M059J (cell line): ENCODE results near the gene HSPBP1. TPM values are rescaled to one million over a fixed set of nuclear protein-coding genes. Genes with fewer than 3 reads are reported as not detected.

Source experiments
- DNase-seq: peaks from one replicate; pipeline ENCODE4 v3.0.0-alpha.2; 2012; ENCODE audit warnings: low read depth
- total RNA-seq: library from RNA; depleted of rRNA; stranded (reverse); fragments of >200 nt; shearing (Covaris generic); gene quantifications from 2 replicates; pipeline ENCODE4 v1.2.3, GENCODE V29; 2014

The HSPBP1 gene
- total RNA-seq, 1 experiment from 2014 or later, result 37.2 TPM

- peak; percentile 51 for DNase-seq
These were observed 25.6 kb upstream of the HSPBP1 start for GRCh38 chr19:55305491-55305890.

DNA sequence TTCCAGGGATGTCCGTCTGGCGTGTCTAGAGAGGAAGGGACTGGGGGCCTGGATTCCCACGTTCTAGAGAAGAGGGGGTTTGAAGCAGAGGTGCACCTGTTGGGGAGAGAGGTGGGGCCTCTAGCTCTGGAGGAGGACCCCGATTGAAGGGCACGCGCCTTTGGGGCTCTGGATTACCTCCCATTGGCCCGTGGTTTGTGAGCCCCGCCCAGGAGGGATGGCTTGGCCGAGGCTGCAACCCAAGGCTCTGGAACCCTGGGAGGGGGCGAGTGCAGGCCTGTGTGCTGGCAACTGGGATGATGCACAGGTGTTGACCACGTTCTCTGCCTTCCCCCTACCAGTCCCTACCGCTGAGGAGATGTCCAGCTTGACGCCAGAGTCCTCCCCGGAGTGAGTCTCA, 25.1 kb upstream of the HSPBP1 start:
- DNase-seq, result no peak

DNA sequence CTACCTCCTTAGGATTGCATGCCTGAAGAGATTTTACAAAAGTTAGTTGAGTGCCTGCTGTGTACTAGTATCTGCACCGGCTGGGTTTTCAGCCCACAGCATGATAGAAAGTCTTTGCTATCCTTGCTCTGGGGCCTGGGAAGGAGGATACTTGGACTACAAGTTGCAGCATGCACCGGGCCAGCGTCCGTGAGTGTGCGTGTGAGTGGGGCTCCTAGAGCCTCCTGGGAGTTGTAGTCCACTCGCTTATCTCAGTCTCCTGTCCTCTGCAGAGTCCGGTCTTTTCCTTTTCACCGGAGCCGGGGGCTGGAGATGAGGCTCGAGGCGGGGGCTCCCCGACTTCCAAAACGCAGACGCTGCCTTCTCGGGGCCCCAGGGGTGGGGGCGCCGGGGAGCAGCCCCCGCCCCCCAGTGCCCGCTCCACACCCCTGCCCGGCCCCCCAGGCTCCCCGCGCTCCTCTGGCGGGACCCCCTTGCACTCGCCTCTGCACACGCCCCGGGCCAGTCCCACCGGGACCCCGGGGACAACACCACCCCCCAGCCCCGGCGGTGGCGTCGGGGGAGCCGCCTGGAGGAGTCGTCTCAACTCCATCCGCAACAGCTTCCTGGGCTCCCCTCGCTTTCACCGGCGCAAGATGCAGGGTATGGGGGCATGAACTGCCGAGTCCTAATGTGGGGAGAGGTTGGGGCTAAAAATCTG, 24.5 kb upstream of the HSPBP1 start:
- peak; percentile 54 for DNase-seq

GRCh38 chr19:55303477-55303876, 23.6 kb upstream of the HSPBP1 start:
- DNase-seq, result no peak

DNA sequence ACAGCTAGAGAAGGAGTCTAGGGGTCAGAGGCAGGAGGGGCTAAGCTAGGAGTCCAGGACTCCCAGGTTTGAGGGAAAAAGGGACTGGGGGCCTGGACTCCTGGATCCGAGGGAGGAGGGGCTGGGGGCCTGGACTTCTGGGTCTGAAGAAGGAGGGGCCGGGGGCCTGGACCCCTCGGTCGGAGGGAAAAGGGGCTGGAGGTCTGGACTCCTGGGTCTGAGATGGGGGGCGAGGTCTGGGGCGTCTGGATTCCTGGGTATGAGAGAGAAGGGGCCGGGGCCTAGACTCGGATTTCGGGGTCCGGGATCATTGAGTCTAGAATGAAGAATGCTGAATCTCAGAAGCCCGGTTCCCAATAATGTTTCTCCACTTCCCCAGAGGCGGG, 22.4 kb upstream of the HSPBP1 start:
- DNase-seq, result no peak

- DNase-seq, result peak; percentile 73
These were observed 21.8 kb upstream of the HSPBP1 start for GRCh38 chr19:55301459-55302317.

DNA sequence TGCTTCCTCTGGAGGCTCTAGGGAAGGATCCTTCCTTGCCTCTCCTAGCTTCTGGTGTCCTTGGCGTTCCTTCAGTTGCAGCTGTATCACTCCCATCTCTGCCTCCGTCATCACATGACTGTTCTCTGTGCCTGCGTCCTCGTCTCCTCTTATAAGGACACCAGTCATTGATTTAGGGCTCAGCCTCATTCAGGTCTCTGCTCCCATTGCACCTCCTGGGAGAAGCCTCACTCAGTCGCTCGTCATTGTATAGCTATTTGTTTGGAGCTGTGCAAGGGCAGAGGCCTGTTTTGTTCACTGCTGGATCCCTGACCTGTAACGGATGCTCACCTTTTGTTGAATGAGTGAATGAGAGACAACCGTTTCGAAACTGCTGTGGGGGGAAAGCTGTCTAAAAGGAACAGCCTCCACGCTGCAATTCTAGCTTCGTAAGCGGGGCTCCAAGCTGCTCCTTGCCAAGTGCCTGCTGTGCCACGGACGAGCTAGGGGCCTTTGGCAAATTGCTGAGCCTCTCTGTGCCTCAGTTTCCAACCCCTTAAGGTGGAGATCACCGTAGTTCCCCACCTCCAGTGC, 21.1 kb upstream of the HSPBP1 start:
- DNase-seq, result no peak

DNA sequence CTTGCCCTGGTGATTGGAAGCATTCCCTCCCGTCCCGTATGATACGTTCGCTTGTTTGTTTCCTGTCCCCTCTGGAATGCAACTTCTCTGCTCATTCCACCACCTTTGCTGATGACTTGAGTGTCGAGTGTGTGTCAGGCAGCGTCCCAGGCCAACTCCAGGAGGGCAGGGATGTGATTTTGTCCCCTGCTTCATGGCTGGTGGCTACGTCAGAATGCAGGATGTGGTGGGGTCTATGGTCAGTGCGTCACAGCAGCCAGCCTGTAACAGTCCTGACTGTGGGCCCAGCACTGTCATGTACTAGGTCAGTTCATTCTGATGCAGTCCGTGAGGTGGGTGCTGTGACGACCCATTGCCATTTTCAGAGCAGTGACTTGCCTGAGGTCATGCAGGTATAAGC, 20.1 kb upstream of the HSPBP1 start:
- DNase-seq, result no peak

GRCh38 chr19:55297267-55297666, 17.4 kb upstream of the HSPBP1 start:
- DNase-seq, result no peak

DNA sequence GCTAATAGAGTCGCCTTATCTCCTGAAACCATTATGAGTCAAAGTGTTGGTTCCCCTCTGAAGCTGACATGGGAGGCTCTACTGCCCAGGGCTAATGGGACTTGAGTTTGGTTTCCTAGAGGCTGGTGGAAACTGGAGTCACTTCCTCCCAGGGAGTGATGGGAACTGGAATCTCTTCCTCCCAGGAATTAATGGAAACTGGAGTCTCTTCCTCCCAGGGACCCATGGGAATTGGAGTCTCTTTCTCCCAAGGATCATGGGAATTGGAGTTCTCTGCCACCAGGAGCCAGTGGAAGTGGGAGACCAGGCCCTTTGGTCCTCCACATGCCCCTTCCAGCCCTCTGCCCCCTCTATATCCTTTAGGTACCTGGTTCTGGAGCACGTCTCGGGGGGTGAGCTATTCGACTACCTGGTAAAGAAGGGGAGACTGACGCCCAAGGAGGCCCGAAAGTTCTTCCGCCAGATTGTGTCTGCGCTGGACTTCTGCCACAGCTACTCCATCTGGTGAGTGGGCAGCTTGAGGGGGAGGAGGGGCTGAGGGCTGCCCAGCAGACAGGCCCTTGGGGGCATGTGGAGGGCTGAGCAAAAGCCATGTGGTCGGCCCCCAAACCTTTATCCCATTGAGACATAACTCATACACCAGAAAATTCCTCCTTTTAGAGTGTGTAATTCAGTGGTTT, 9.3 kb upstream of the HSPBP1 start:
- peak; percentile 24 for DNase-seq

DNA sequence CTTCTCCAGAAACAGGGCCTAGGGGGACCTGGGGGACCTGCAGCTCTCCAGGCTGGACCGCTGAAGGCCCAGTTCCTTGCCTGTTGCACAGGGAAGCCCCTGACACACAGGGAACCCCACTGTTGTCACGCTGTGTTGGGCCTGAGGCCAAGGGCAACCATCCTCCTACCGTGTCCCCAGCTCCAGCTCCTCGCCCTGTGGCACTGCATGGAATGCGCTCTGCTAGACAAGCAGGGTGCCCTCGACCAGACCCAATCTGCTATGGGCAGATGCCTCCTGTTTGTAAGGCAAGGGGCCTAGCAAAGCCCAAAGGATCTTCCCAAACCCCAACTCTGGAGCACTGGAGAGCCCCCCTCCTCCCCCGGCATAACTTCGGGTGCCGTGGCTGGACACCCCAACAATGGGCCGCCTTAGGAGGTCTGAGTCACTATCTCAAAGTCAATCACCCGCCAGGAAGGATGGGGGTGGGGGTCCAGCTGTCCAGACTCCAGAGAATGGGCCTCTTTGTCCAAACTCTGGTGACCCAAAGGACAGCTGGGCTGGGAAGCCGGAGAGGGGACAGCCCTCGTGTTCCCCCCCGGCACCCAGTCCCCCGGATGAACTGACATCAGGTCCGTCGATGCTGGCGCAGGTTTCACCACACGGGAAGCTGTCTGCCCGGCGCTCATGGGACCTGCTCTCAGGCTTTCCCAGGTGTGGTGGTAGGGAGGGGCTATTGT, 7.6 kb upstream of the HSPBP1 start:
- DNase-seq, result no peak

DNA sequence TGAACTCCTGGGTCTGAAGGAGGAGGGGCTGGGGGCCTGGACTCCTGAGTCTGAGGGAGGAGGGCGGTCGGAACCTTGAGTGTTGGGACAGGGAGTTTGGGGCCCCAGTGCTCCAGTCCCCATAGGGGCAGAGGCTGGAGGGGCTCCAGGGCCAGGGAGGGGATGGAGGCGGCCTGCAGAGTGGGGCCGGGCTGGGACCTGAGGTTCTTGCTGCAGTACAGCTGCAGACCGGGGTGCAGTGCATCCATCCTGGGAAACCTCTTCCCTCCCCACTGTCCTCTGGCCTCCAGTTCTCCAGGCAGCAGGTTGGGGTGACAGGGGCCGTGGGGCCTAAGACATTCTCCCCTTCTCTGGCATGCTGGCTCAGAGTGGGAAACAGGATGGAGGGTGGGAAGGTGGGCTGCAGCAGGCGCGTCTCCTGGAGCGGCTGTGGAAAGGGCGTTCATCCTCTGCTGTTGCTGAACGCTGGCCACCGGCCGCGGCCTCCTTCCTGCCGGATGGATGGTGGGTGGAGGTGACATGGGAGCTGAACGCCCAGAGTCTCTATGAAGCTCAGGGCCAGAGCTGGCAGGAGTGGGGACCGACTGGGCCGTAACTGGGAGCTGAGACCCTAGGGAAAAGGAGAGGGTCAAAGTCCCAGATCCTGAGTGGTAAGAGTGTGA, 5.5 kb upstream of the HSPBP1 start:
- DNase-seq, result no peak

- no peak for DNase-seq
These were observed 4.6 kb upstream of the HSPBP1 start for GRCh38 chr19:55284405-55285058.

- peak; percentile 48 for DNase-seq
These were observed 3.9 kb upstream of the HSPBP1 start, which contains the start of gene BRSK1 for GRCh38 chr19:55283548-55284377. BRSK1 (plus strand) TSS chr19:55283997; CDS start chr19:55284443, 446 bp downstream.

- no peak for DNase-seq
These were observed 570 bp downstream of the HSPBP1 start for GRCh38 chr19:55279340-55279739.

DNA sequence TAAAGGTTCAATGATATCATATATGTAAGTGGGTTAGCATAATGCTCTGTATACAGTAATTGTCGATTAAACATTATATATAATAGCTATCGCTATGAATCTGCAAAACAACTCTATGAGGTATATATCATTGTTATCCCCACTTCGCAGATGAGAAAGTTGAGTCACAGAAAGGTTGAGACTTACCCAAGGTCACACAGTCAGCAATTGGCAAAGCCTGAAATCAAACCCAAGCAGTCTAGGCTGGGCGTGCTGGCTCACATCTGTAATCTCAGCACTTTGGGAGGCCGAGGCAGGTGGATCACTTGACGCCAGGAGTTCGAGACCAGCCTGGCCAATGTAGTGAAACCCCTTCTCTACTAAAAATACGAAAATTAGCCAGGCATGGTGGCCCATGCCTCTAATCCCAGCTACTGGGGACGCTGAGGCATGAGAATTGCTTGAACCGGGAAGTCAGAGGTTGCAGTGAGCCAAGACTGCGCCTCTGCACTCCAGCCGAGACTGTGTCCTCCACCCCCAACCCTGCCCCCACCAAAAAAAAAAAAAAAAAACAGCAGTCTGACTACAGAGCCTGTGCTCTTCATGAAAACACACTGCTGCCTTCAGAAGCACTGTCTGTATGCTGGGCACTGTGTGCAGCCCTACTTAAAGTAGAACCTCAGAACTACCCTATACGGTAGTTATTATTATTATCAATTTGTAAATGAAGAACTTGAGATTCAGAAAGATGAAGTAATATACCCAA, 1.3 kb downstream of the HSPBP1 start:
- DNase-seq, result no peak

GRCh38 chr19:55277494-55277893, 2.4 kb downstream of the HSPBP1 start:
- DNase-seq, result no peak

DNA sequence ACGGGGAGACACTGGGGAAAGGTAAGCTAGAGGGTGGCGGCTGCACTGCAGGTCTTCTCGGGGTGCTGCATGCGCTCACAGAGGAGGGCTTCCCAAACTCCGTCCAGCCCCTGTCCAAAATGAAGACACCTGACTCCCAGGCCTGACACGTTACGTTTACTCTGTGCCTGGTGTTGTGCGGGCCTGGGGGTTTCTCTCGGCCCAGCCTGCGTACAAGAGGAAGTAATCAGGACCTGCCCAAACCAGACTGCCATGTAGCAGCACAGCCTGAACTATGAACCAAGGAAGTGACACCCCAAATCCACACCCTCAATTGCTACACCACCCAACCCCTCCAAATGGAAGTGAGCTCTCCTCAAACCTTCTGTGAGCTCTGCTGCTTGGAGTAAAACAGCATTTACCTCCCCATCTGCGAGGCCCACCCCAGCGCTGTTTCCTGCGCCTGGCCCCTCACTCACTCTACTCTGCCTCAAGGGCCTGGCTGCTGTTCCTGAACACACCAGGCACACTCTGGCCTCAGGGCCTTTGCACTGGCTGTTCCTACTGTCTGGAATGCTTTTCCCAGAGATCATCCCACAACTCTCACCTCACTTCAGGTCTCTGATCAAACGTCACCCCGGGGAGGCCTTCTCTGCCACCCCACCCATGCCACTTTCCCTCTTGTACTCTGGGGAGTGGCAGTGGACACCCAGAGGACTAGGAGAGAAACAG, 3.0 kb downstream of the HSPBP1 start:
- DNase-seq, result no peak
